ENCODE data around the gene SLC17A8. TPM values are rescaled to one million over a fixed set of nuclear protein-coding genes. Genes with fewer than 3 reads are reported as not detected.
"Not testable (repeated sequence)": the region's sequence is repeated elsewhere in the genome, so short reads cannot be mapped to it uniquely, and the experiment has no call there.

The SLC17A8 gene
- total RNA-seq, result not detected

GRCh38 chr12:100356644-100357223 lies at the start of gene SLC17A8:
Gene SLC17A8 (plus strand): TSS chr12:100357074. CDS start chr12:100357392, 318 bp downstream.
- TF ChIP-seq CTCF (IDR thresholded peaks at IDR 0.05) (no peak), POLR2AphosphoS5 (IDR thresholded peaks at IDR 0.05; ENCODE audit: insufficient read depth in 1 of 2, low read depth in 1 of 2) (no peak), POLR2A (IDR thresholded peaks at IDR 0.05) (no peak)
- Histone ChIP-seq H3K9me3 (no peaks in the 10 kb centered on the region), H3K36me3 (no peaks in the 10 kb centered on the region), H3K4me1 (no peaks in the 10 kb centered on the region), H3K27ac (no peak within 1 kb of the TSS), H3K4me3 (no peak within 1 kb of the TSS), H3K27me3 (no peaks in the 10 kb centered on the region)
- no peak for DNase-seq (ENCODE audit: extremely low spot score in 2 of 2)
- intact Hi-C loops (cut with DNase I), result loop anchor here (10.0 kb wide), 1 partner anchor 198 kb away; no protein-coding TSS in a partner anchor

DNA sequence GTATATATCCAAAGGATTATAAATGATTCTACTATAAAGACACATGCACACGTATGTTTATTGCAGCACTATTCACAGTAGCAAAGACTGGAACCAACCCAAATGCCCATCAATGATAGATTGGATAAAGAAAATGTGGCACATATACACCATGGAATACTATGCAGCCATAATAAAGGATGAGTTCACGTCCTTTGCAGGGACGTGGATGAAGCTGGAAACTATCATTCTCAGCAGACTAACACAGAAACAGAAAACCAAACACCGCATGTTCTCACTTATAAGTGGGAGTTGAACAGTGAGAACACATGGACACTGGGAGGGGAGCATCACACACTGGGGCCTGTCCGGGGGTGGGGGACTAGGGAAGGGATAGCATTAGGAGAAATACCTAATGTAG lies 48.7 kb upstream of the SLC17A8 start:
- peaks cover 0 to 23% of the 10 kb centered on the region in 2 donors for H3K36me3 ChIP-seq
- H3K4me1 ChIP-seq; DNase-seq (ENCODE audit: extremely low spot score in 2 of 2); H3K4me3 ChIP-seq; H3K9me3 ChIP-seq; intact Hi-C loops (cut with DNase I); H3K27me3 ChIP-seq; H3K27ac ChIP-seq: not testable (repeated sequence)

DNA sequence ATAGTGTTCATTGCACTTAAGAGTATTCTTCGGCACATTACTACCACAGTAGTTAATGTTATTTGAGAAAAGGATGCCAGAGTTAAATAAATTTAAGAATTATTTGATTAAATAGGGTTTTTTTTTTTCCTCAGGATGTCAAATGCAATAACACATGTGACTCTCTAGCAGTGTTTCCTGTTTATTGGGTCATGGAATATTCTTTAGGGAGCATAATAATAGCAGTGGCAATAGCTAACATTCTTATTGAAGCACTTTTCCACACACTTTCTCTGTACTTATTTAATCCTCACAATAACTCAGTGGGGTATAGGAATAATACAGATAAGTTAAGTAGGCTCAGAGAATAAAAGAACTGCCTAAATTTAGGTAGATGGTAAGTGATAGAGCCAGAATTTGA lies 45.6 kb upstream of the SLC17A8 start:
- Histone ChIP-seq H3K4me1 (no peaks in the 10 kb centered on the region), H3K9me3 (no peaks in the 10 kb centered on the region), H3K4me3 (no peak overlapping the region), H3K27me3 (no peaks in the 10 kb centered on the region), H3K27ac (no peak overlapping the region), H3K36me3 (peaks cover 0 to 28% of the 10 kb centered on the region in 2 donors)
- DNase-seq (ENCODE audit: extremely low spot score in 2 of 2), result no peak
- TF ChIP-seq CTCF (IDR thresholded peaks at IDR 0.05) (no peak), POLR2A (IDR thresholded peaks at IDR 0.05) (no peak), POLR2AphosphoS5 (IDR thresholded peaks at IDR 0.05; ENCODE audit: insufficient read depth in 1 of 2, low read depth in 1 of 2) (no peak)
- intact Hi-C loops (cut with DNase I), result no loop called here

DNA sequence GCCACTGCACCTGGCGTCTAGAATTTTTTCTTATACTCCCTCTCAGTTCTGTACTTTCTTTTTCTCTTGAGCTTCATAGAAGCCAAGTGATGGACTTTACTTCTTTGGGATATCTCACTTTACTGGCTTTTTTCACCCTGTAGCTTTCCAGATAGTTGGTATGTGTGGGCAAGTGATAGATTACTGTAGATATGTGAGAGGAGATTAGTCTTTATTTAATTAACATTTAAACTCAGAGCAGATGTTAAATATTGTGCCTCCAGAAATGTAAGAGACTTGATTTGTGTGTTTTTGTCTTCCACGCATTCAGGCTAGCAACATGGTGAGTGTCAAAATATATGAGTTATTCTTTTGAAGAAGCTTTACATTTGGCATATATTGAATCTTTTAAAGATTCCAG lies 39.5 kb upstream of the SLC17A8 start:
- intact Hi-C loops (cut with DNase I), result no loop called here

GRCh38 chr12:100324498-100324897 lies 32.4 kb upstream of the SLC17A8 start:
- Histone ChIP-seq H3K4me3 (no peak overlapping the region), H3K27me3 (no peaks in the 10 kb centered on the region), H3K9me3 (no peaks in the 10 kb centered on the region), H3K36me3 (peaks cover 0 to 13% of the 10 kb centered on the region in 2 donors), H3K4me1 (no peaks in the 10 kb centered on the region), H3K27ac (no peak overlapping the region)
- DNase-seq (ENCODE audit: extremely low spot score in 2 of 2), result no peak
- intact Hi-C loops (cut with DNase I), result no loop called here
- no peak for TF ChIP-seq CTCF (IDR thresholded peaks at IDR 0.05)
- TF ChIP-seq POLR2AphosphoS5 (IDR thresholded peaks at IDR 0.05; ENCODE audit: insufficient read depth in 1 of 2, low read depth in 1 of 2), result no peak
- no peak for TF ChIP-seq POLR2A (IDR thresholded peaks at IDR 0.05)

More for the DNA sequence above, 39.5 kb upstream of the SLC17A8 start:
- DNase-seq (ENCODE audit: extremely low spot score in 2 of 2), result no peak
- Histone ChIP-seq H3K27me3 (no peaks in the 10 kb centered on the region), H3K9me3 (no peaks in the 10 kb centered on the region), H3K4me3 (no peak overlapping the region), H3K27ac (no peak overlapping the region), H3K36me3 (peaks cover 0 to 38% of the 10 kb centered on the region in 2 donors), H3K4me1 (no peaks in the 10 kb centered on the region)
- TF ChIP-seq POLR2AphosphoS5 (IDR thresholded peaks at IDR 0.05; ENCODE audit: insufficient read depth in 1 of 2, low read depth in 1 of 2), result no peak
- TF ChIP-seq POLR2A (IDR thresholded peaks at IDR 0.05), result no peak
- TF ChIP-seq CTCF (IDR thresholded peaks at IDR 0.05), result no peak
